ENCODE data around the gene ERICH6B. TPM values are rescaled to one million over a fixed set of nuclear protein-coding genes. Genes with fewer than 3 reads are reported as not detected.

ERICH6B gene
- total RNA-seq, 4 donors from 2014 or later: not detected

GRCh38 chr13:45594227-45594626, 21.3 kb downstream of the ERICH6B start:
- H3K9me3 ChIP-seq: no peaks in the 10 kb centered on the region
- 87 to 93% methylated on average over 2 of the region's 2 CpGs for WGBS, 2 donors (ENCODE audit: low coverage in 1 of 2)
- no peak overlapping the region for H3K4me3 ChIP-seq
- H3K27me3 ChIP-seq: peaks cover 14% of the 10 kb centered on the region
- no peaks in the 10 kb centered on the region for H3K36me3 ChIP-seq
- no peak for ATAC-seq
- H3K4me1 ChIP-seq: no peaks in the 10 kb centered on the region
- H3K27ac ChIP-seq: no peak overlapping the region
- TF ChIP-seq EP300 (IDR thresholded peaks at IDR 0.05) (no peak), POLR2AphosphoS5 (IDR thresholded peaks at IDR 0.05) (no peak), CTCF (IDR thresholded peaks at IDR 0.05) (no peak), POLR2A (IDR thresholded peaks at IDR 0.05) (no peak)

- ATAC-seq: no peak
- Histone ChIP-seq H3K27ac (no peak overlapping the region), H3K4me3 (no peak overlapping the region), H3K36me3 (no peaks in the 10 kb centered on the region), H3K4me1 (no peaks in the 10 kb centered on the region), H3K27me3 (peaks cover 4% of the 10 kb centered on the region), H3K9me3 (no peaks in the 10 kb centered on the region)
- 78 to 100% methylated on average over 1 to 2 of the region's 2 CpGs for WGBS, 2 donors (ENCODE audit: low coverage in 1 of 2)
- no peak for TF ChIP-seq CTCF (IDR thresholded peaks at IDR 0.05)
- no peak for TF ChIP-seq POLR2AphosphoS5 (IDR thresholded peaks at IDR 0.05)
- TF ChIP-seq POLR2A (IDR thresholded peaks at IDR 0.05): no peak
Observed at GRCh38 chr13:45592758-45593157, 22.8 kb downstream of the ERICH6B start.

- 60 to 80% methylated on average over 1 to 4 of the region's 4 CpGs for WGBS, 2 donors (ENCODE audit: low coverage in 1 of 2)
- Histone ChIP-seq H3K9me3 (no peaks in the 10 kb centered on the region), H3K27me3 (peaks cover 13% of the 10 kb centered on the region), H3K4me3 (no peak overlapping the region), H3K36me3 (no peaks in the 10 kb centered on the region), H3K4me1 (no peaks in the 10 kb centered on the region), H3K27ac (no peak overlapping the region)
- TF ChIP-seq CTCF (IDR thresholded peaks at IDR 0.05) (no peak), POLR2AphosphoS5 (IDR thresholded peaks at IDR 0.05) (no peak), EP300 (IDR thresholded peaks at IDR 0.05) (no peak), POLR2A (IDR thresholded peaks at IDR 0.05) (no peak)
- no peak for ATAC-seq
Observed at GRCh38 chr13:45590066-45590465, 25.5 kb downstream of the ERICH6B start.

- H3K27ac ChIP-seq: no peak overlapping the region
- 83% methylated on average over 1 of the region's 1 CpG; no CpG with 5 or more reads in 1 of the 2 donors for WGBS, 2 donors (ENCODE audit: low coverage in 1 of 2)
- ATAC-seq: no peak
- H3K27me3 ChIP-seq: peaks cover 16% of the 10 kb centered on the region
- H3K4me3 ChIP-seq: no peak overlapping the region
- H3K36me3 ChIP-seq: no peaks in the 10 kb centered on the region
- H3K4me1 ChIP-seq: no peaks in the 10 kb centered on the region
- no peak for TF ChIP-seq POLR2A (IDR thresholded peaks at IDR 0.05)
- no peak for TF ChIP-seq EP300 (IDR thresholded peaks at IDR 0.05)
- no peak for TF ChIP-seq POLR2AphosphoS5 (IDR thresholded peaks at IDR 0.05)
- no peak for TF ChIP-seq CTCF (IDR thresholded peaks at IDR 0.05)
- H3K9me3 ChIP-seq: no peaks in the 10 kb centered on the region
Observed at GRCh38 chr13:45587897-45588296, 27.6 kb downstream of the ERICH6B start.

GRCh38 chr13:45584816-45585215, 30.7 kb downstream of the ERICH6B start:
- 81% methylated on average over 6 of the region's 6 CpGs; no CpG with 5 or more reads in 1 of the 2 donors for WGBS, 2 donors (ENCODE audit: low coverage in 1 of 2)
- no peaks in the 10 kb centered on the region for H3K9me3 ChIP-seq
- no peak for ATAC-seq
- no peak overlapping the region for H3K4me3 ChIP-seq
- H3K27me3 ChIP-seq: peaks cover 16% of the 10 kb centered on the region
- H3K36me3 ChIP-seq: no peaks in the 10 kb centered on the region
- TF ChIP-seq EP300 (IDR thresholded peaks at IDR 0.05) (no peak), POLR2A (IDR thresholded peaks at IDR 0.05) (no peak), POLR2AphosphoS5 (IDR thresholded peaks at IDR 0.05) (no peak), CTCF (IDR thresholded peaks at IDR 0.05) (no peak)
- no peaks in the 10 kb centered on the region for H3K4me1 ChIP-seq
- no peak overlapping the region for H3K27ac ChIP-seq

All from gastroesophageal sphincter (tissue), 4 donors.